Stimulated activated CD4-positive, alpha-beta T cell treated with anti-CD3 and anti-CD28 coated beads, Interleukin-4, amount 100 ng/mL, for 4 hours (primary cell): ENCODE data around the gene PLIN5.

Experiments
- DNase-seq, 2 experiments: peaks; one replicate each; pipeline ENCODE4 v3.0.0-alpha.2; 2020

PLIN5 gene

DNA sequence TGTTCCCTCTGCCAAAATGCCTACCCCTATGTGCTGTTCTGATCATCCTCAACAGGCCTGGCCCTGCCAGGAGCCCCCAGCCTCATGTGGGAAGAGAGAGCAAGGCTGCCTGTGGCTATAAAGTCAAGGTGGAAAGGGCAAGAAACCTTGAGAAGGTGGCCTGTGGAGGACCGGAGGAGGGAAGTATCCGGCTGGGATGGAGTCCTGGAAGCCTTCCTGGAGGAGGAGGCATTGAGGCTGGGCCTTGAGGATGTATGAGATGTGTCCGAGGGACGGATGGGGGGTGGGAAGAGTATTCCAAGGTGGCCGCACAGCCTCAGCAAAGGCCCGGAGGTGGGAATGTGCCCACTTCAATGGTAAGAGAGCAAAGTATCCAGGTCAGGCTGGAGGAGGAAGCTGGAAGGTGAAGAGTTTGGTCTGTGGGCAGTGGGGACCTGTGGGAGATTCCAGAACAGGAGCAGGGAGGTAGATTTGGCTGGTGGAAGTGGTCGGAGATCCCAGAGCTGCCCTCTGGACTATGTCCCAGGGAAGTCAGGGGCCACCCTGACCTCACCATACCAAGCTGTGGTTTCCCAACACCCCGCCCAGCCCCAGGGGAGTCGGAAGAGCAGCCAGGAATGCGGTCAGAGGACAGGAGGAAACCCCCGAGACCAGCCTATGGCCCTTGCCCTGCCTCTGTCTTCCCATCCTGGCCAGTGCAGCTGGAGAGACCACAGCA lies 13.7 kb downstream of the PLIN5 start:
- no peak for DNase-seq

DNA sequence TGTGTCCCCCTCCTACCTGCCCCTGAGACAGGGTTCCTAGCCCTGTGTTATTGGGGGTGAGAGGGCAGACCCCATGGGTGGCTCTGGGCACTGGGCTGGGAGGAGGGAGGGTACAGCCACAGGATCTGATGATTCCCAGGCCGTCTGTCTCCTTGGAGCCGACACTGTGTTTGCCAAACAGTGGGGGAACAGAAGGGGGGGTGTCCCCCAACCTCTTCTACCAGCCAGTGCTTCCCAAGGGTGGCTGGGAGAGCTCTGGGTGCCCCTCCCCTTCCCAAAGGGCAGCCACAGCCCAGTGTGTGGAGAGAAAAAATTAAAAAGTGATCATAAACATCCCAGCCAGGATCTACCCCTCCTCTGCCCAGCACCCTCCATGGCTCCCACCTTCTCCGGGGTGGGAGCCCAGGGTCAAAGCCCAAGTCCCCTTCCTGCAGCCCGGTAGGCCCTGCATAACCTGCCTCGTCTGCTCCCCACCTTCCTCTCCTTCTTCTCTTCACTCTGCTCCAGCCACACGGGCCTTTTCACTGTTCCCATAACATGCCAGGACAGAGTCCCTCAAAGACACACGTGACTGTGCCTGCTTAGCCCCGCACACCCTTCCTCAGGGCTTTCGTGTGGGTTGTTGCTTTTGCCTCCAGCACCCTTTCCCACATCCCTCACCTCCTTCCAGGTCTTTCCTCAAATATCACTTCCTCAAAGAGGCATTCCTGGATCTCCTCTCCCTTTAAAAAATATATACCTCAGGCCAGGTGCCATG lies 15.3 kb downstream of the PLIN5 start:
- no peak for DNase-seq

DNA sequence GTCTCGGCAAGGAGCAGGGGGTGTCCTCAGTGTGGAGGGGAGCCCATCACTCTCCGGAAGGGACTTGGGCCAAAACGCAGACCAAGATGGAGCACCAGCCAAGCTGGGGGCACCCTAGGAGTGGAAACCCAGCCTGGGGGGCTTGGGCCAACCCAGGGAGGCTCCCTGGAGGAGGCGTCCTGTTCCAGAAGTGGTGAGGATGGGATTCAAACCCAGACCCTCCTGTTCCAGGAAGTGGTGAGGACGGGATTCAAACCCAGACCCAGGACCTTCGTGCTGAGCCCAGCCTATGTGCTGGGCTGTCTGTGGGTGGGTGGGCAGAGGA lies 15.9 kb downstream of the PLIN5 start:
- no peak for DNase-seq

DNA sequence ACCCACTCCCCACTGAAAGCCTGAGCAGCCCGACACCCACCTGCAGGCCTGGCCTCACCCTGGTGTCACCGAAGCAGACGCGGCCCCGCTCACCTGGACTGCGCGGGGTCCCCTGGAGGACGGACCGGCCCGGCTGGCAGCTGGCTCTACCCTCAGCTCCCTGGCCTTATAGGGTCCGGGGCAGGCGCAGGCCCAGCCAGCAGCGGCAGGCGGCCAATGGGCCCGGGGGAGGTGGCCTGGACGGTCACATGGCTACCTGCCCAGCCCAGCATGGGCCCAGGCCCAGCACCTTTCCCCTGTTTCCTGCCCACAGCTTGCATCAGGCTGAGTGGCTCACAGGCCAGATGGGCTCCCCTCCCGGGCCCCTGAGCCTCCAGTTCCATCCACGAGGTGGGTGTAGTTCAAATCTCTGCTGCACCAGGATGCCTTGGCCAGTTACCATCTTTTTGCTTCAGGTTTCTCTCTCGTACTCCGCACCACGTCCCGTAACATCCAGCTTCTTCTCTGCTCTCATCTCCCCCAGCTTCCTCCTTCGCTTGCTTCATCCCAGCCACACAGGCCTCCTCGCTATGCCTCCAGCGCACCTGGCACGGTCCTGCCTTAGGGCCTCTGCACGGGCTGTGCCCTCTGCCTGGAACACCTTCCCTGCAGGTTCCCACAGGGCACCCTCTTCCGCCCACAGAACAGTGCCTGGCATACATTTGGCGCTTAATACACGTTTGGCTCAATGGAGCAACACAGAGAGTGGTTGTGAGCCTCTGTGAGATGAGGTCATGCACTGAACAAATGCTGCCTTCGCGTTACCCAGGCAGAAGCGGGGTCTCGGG lies 16.5 kb downstream of the PLIN5 start, which contains the start of gene PLIN4:
PLIN4 (minus strand) TSS at position 142 of the 827 bp plus-strand sequence. CDS start 214 bp downstream, outside the sequence.
- DNase-seq = no peak

DNA sequence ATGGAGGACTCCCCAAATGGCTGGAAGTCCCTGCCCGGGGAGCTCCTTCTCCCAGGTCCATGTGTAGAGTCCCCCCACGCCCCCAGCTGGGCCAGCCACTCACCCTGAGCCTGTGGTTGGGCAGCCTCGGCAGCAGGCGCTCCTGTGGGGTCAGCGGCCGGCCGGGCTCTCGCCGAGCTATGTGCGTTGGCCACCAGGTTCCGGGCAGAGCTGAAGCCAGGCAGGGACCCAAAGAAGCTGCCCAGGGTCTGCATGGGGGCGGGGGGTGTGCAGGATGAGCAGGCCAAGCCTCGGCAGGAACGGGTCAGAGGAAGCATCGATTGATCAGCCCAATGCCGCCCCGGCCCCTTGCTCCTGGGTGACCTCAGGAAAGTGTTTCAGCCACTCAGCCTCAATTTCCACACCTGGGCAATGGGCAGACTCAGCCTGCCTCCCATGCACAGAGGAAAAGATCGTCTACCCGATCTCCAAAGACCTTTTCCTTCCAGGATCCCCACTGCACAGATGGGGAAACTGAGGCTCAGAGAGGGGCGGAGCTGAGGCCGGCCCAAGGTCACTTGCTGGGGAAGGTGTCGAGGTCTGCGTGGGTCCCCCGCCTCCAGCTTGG lies 17.5 kb downstream of the PLIN5 start:
- DNase-seq = no peak

DNA sequence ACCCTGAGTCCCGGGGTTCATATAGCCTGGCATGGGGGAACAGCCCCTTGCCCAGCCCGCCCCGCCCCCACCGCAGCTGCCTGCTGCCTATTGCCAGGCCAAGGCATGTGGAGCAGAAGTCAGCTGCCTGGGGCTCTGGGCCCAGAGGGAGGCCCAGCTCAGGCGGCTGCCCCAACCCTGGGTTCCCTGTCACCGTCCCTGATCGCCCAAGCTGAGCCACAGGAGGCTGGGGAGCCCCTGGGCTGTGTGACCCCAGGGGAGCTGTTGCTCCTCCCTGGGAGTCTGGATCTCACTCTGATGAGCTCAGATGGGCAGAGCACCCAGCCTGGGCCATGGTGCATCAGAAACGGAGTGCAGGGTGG lies 18.1 kb downstream of the PLIN5 start:
- DNase-seq = no peak

DNA sequence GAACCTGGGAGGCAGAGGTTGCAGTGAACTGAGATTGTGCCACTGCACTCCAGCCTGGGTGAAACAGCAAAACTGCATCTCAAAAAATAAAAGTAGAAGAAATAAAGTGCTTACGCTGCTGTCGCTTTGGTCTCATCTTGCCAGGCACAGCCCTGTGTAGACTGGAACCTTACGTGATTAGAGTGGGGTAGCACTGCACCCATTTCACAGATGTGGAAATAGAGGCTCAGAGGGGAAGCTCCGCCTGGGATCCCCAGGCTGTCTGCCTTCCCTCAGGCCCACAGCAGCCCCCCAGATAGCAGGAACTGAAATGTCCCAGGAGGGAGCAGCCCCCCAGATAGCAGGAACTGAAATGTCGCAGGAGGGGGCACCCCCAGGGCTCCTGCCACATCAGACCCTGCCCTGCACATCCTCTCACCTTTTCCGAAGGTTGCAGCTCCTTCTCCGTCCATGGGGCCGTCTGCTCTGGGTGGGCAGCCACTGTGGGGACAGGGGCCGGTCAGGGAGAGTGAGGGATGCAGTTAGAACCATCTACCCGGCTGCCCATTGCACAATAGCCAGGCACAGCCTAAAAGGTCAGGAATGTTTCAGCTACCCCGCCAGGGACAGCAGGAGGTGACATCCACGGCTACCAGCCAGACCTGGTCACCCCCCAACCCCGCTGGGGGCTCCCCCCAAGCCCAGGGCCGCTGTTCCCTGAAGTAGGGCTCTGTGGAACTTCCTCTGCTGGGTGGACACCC lies 18.7 kb downstream of the PLIN5 start:
- no peak for DNase-seq

DNA sequence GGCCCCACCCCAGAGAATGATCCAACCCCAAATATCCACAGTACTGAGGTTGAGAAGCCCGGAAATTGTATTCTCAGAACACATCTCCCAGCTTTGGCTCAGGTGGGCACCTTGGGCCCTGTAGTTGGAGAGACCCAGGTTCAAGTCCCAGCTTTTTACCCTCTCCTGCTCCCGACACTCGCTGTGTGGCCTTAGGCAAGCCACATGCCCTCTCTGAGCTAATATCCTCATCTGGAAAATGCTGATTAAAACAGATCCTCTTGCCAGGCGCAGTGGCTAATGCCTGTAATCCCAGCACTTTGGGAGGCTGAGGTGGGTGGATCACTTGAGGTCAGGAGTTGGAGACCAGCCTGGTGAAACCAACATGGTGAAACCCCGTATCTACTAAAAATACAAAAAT lies 19.3 kb downstream of the PLIN5 start:
- DNase-seq = no peak

DNA sequence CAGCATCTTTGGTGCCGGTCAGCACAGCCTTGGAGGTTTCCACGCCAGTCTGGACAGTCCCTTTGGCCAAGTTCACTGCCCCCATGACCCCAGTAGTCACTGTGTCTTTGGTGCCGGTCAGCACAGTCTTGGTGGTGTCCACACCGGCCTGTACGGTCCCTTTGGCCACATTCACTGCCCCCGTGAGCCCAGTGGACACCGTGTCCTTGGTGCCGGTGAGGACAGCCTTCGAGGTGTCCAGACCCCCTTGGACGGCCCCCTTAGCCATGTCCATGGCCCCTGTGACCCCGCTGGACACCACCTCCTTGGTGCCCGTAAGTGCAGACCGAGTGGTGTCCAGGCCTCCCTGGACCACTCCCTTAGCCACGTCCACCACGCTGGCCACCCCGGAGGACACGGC lies 21.8 kb downstream of the PLIN5 start:
- DNase-seq = no peak

DNA sequence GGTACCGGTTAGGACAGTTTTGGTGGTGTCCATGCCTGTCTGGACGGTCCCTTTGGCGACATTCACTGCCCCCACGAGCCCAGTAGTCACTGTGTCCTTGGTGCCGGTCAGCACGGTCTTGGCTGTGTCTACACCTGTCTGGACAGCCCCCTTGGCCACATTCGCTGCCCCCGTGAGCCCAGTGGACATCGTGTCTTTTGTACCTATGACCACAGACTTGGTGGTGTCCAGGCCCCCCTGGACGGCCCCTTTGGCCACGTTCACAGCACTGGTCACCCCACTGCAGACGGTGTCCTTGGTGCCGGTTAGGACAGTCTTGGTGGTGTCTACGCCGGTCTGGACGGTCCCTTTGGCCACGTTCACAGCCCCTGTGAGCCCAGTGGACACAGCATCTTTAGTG lies 23.0 kb downstream of the PLIN5 start:
- DNase-seq = no peak

DNA sequence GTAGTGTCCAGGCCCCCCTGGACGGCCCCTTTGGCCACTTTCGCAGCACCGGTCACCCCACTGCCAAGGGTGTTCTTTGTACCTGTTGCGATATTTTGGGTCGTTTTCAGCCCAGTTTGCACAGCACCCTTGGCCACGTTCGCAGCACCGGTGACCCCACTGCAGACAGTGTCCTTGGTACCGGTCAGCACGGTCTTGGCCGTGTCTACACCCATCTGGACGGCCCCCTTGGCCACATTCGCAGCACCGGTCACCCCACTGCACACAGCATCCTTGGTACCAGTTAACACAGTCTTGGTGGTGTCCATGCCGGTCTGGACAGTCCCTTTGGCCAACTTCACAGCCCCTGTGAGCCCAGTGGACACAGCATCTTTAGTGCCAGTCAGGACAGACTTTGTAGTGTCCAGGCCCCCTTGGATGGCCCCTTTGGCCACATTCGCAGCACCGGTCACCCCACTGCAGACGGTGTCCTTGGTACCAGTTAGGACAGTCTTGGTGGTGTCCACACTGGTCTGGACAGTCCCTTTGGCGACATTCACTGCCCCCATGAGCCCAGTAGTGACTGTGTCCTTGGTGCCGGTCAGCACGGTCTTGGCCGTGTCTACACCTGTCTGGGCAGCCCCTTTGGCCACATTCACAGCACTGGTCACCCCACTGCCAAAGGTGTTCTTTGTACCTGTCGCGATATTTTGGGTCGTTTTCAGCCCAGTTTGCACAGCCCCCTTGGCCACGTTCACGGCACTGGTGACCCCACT lies 23.5 kb downstream of the PLIN5 start:
- DNase-seq = no peak

DNA sequence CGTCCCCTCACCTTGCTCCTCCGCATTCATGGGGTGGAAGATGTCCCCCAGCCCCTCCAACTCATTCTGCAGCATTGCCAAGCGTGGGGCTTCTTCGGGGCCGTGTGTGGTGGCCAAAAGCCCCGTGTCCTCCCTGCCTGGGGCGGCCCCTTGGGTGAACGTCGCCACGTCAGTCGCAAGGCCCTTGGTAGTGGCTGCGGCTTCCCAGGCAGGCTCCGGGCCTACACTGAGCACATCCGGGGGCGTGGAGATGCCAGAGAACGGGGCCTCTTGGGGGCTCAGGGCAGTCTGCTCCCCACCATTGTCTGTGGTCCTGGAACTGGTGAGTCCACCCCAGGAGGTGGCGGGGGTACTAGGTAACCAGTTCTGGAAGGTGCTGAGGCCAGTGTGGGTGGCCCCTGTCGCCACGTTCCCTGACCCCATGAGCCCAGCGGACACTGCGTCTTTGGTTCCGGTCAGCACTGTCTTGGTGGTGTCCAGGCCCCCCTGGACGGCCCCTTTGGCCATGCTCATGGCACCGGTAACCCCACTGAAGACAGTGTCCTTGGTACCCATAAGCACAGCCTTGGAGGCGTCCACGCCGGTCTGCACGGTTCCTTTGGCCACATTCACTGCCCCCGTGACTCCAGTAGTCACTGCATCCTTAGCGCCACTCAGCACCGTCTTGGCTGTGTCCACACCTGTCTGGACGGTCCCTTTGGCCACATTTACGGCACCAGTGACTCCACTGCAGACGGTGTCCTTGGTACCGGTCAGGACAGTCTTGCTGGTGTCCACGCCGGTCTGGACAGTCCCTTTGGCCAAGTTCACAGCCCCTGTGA lies 24.4 kb downstream of the PLIN5 start:
- DNase-seq = no peak

DNA sequence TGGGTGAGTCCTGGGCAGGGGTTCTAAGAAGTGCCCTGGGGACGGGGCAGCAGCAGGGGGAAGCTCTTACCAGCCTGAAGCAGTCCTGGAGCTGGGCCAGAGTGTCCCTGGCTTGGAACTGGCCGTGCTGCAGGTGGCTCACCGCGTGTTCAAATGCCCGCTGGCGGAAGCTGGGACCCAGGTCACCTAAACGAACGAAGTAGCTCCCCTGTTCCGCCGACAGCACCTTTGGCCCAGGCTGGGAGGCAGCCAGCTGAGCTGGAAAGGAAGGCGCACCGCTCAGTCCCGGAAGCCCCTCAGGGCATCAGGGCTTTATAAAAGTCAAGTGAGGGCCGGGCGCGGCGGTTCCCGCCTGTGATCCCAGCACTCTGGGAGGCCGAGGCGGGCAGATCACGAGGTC lies 26.3 kb downstream of the PLIN5 start:
- DNase-seq = no peak

DNA sequence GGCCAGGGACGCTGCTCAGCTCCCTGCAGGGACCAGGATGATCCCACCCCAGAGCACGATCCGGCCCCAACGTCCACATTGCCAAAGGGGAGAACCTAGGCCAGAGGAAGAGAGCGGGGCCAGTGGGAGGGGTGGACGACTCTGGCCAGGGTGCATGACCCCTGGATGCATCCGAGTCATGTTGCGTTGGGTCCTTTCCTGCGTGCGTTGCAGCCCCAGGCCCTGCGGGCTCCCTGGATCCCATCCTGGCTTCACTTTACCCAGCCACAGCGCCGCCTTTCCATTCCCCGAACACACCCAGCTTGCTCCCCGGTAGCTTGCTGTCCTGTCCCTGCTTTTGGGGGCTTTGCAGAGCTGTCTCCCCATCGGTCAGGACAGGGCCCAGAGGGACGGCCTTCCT lies 27.2 kb downstream of the PLIN5 start:
- no peak for DNase-seq

DNA sequence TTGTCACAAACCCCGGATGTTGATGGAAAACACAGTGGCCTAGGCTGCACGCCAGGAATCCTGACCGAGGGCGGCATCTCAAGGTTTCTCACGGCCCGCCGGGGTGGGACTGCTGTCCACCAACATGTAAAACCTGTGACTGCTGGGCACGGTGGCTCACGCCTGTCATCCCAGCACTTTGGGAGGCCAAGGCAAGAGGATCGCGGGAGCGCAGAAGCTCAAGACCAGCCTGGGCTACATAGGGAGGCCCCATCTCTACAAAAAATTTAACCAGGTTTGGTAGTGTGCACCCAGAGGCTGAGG lies 27.9 kb downstream of the PLIN5 start:
- DNase-seq = no peak

DNA sequence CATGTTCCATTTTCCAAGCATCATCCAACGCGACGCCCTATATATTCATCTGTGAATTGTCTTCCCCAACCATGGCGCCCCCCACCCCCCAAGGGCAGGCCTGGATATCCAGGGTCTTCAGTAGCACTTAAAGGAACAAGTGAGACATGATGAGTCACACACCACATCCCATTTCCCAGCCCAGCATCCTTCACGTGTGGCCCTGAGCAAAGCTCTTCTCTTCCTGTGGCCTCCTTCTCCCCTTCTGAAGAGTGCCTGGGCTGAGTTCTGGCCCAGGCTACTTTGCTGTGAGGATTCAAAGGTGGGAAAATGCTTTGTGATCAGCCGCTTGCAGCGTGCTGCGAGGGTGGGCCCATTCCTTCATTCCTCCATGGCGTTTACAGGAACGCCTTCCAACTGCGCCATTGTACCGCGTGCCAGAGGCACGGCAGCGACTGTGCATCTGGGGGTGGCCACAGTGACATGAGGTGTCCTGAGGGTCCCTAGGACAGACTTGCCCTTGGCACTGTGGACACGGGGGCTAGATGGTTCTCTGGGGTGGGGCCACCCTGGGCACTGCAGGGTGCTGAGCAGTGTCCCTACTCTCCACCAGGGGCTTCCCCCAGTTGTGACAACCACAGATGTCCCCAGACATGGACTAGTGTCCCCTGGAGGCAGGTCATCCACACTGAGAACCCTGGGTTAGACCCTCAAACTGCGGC lies 28.4 kb downstream of the PLIN5 start:
- no peak for DNase-seq

DNA sequence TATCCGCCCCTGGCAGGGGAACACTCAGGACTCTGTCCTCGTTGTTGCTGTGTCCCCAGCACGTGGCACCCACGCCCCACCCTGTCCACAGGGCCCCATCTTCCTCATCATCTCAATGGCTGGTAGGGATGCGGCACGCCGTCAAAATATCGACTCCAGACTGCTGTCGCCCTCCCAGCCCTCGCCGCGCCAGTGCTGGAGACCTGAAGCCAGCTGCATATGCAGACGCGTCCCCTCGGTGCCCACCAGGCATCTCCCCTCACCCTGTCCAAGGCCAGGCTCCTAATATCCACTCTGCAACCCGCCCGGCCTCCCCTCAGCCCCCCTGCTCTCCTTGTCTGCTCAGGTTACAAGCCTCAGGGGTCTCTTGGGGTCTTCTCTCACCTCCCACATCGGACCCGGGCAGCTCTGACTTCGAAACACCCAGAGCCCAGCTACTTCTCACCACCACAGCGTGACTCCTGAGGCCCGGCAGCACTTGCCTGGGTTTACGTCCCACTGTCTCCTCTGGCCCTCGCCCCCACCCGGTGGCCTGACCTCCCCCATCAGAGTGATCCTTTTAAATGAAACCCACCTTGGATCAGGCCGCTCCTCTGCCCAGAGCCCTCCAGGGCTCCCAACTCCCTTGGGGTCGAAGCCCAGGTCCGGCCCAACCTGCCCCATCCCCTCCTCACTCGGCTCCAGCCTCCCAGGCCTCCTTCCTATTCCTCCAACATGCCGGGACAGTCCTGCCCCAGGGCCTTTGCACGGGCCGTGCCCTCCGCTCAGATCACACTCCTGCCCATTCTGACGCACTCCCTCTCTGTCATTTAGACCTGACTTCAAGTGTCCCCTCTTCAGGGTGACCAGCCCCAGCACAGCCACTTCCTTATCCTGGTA lies 29.2 kb downstream of the PLIN5 start:
- DNase-seq = no peak

DNA sequence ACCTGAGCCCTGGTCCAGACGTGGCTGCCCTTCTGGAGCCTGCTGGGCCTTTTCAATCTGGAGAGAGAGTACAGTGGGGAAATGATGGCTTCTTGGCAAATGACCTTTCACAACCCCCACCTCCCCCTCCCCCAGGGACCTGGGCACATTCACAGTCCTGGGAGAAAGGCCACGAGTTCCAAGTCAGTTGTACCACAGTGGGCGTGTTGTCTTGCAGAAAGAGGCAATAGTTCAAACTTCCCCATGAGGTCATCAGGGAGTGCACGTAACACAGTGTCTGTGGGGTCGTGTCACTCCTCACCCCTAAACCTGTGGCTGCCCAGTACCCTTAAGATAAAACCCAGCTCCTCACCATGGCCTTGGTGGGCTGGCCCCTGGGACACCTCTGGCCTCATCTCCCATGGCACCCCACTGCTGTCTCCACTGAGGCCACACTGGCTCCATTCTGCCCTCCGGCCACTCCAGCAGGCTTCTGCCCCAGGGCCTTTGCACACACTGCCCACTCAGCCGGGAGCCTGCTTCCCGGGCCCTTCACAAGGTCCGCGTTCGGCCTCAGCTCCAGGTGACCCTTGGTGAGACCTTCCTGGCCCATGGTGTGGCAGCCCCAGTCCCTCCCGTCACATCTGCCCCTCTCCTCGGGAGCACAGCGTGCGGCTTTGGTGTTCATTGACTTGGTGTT lies 30.0 kb downstream of the PLIN5 start:
- no peak for DNase-seq

DNA sequence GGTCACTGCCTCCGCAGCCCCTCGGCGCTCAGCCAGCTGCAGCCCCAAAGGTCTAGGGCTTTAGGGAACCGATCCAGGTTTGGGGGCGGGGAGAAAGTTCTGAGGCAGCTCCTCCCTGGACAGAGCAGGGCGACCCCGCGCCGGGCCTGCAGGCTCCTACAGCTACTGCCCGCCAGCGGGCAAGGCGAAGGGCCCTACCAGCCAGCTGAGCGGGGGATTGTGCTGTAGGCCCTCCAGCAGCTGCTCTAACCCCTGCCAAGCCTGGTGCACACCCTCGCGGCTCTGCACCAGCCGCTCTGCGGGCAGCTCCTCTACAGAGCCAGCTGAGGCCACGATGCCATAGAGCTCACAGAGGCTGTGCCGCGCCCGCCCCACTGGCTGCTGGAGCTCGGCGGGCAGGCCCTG lies 30.7 kb downstream of the PLIN5 start:
- DNase-seq = no peak
